Hematopoietic multipotent progenitor cell treated with erythropoietin and hydrocortisone succinate and interleukin-3 and kit ligand, for 6 days (in vitro differentiated cells): ENCODE results near the gene RNGTT.
A peak's percentile ranks its signal among the peaks of the same experiment; 100 is the strongest.
"Not testable (repeated sequence)": the region's sequence is repeated elsewhere in the genome, so short reads cannot be mapped to it uniquely, and the experiment has no call there.

Source experiments
- DNase-seq: peaks from one replicate; pipeline ENCODE4 v3.0.0-alpha.2; 2015

The RNGTT gene

GRCh38 chr6:88858455-88858854, 105.0 kb downstream of the RNGTT start:
- no peak for DNase-seq

- DNase-seq: no peak
Measured at GRCh38 chr6:88856566-88856965, 106.9 kb downstream of the RNGTT start.

- DNase-seq: no peak
Measured at GRCh38 chr6:88855541-88856147, 107.8 kb downstream of the RNGTT start.

GRCh38 chr6:88852775-88853174, 110.6 kb downstream of the RNGTT start:
- no peak for DNase-seq

- DNase-seq: no peak
Measured at GRCh38 chr6:88852000-88852399, 111.4 kb downstream of the RNGTT start.

GRCh38 chr6:88848870-88849269, 114.5 kb downstream of the RNGTT start:
- no peak for DNase-seq

- DNase-seq: no peak
Measured at GRCh38 chr6:88843040-88843439, 120.4 kb downstream of the RNGTT start.

GRCh38 chr6:88842320-88842719, 121.1 kb downstream of the RNGTT start:
- DNase-seq: no peak

- DNase-seq: no peak
Measured at GRCh38 chr6:88840796-88841539, 122.5 kb downstream of the RNGTT start.

GRCh38 chr6:88840289-88840688, 123.1 kb downstream of the RNGTT start:
- DNase-seq: no peak

GRCh38 chr6:88839280-88839679, 124.1 kb downstream of the RNGTT start:
- DNase-seq: no peak

GRCh38 chr6:88835210-88835609, 128.2 kb downstream of the RNGTT start:
- DNase-seq: no peak

- DNase-seq: not testable (repeated sequence)
Measured at GRCh38 chr6:88833071-88833470, 130.3 kb downstream of the RNGTT start.

GRCh38 chr6:88827599-88827998, 135.8 kb downstream of the RNGTT start:
- DNase-seq: not testable (repeated sequence)

- no peak for DNase-seq
Measured at GRCh38 chr6:88825856-88826255, 137.6 kb downstream of the RNGTT start.

GRCh38 chr6:88823998-88824397, 139.4 kb downstream of the RNGTT start:
- DNase-seq: no peak

- no peak for DNase-seq
Measured at GRCh38 chr6:88815491-88815890, 147.9 kb downstream of the RNGTT start.

- DNase-seq: no peak
Measured at GRCh38 chr6:88814909-88815308, 148.5 kb downstream of the RNGTT start.

- DNase-seq: no peak
Measured at GRCh38 chr6:88813045-88813444, 150.4 kb downstream of the RNGTT start.

GRCh38 chr6:88810701-88811100, 152.7 kb downstream of the RNGTT start:
- no peak for DNase-seq

- no peak for DNase-seq
Measured at GRCh38 chr6:88810089-88810488, 153.3 kb downstream of the RNGTT start.

- DNase-seq: no peak
Measured at GRCh38 chr6:88808381-88808780, 155.0 kb downstream of the RNGTT start.

GRCh38 chr6:88807622-88808021, 155.8 kb downstream of the RNGTT start:
- peak; percentile 16 for DNase-seq

- no peak for DNase-seq
Measured at GRCh38 chr6:88806728-88807127, 156.7 kb downstream of the RNGTT start.

- DNase-seq: no peak
Measured at GRCh38 chr6:88804701-88805100, 158.7 kb downstream of the RNGTT start.
